GM12878 (cell line): ENCODE results near the gene ZNF83. TPM values are rescaled to one million over a fixed set of nuclear protein-coding genes. Genes with fewer than 3 reads are reported as not detected.

Source experiments
- ATAC-seq: fragments of 200-7000 bp; cut with Tn5 transposase; 3 replicates; pipeline ENCODE4 v1.9.1; 2020; ENCODE audit warnings: mild to moderate bottlenecking, moderate library complexity
- BruUV-seq: library from RNA; stranded (reverse); fragments of 400-500 nt; replicated peaks from 2 replicates; lab custom pipeline; 2021; lab: Mats Ljungman, UMichigan
- CTCF ChIA-PET: fragments of 300-600 bp; sonication (Branson Sonifier 250); formaldehyde crosslinking; extraction: SDS; loops from one replicate; lab custom pipeline; 2021; ENCODE audit warnings: inconsistent platforms; lab: Yijun Ruan, JAX
- POLR2A ChIA-PET: fragments of 350-600 bp; formaldehyde crosslinking; extraction: SDS; loops from one replicate; lab custom pipeline; 2021; ENCODE audit warnings: inconsistent platforms; lab: Charles Lee
- RAD21 ChIA-PET: fragments of 300-600 bp; sonication (Branson Sonifier 250); formaldehyde crosslinking; loops from one replicate; lab custom pipeline; 2023; ENCODE audit warnings: antibody characterized with exemption; ENCODE audit not compliant: unreplicated experiment; lab: Charles Lee
- SMC1A ChIA-PET: fragments of 300-600 bp; sonication (Branson Sonifier 250); formaldehyde crosslinking; loops from one replicate; lab custom pipeline; 2023; ENCODE audit not compliant: unreplicated experiment, uncharacterized antibody; lab: Charles Lee
- DNase-seq: peaks from one replicate; pipeline ENCODE4 v3.0.0-alpha.2; 2011; ENCODE audit warnings: low read depth, low spot score
- FAIRE-seq: peaks from 3 replicates; lab custom pipeline; 2011; peaks lifted over from hg19 to GRCh38; lab: Jason Lieb, UNC
- H2AFZ ChIP-seq: 2 replicates; pipeline ENCODE4 v1.6.0; 2011; ENCODE audit warnings: low read depth, low read length, control low read depth; ENCODE audit not compliant: control insufficient read depth
- H3K27ac ChIP-seq: 2 replicates; pipeline ENCODE4 v1.5.1; 2011; ENCODE audit warnings: control low read depth; ENCODE audit not compliant: control insufficient read depth, insufficient read depth
- H3K27me3 ChIP-seq, 2 experiments: replicated peaks in 1 of 2; 2 replicates each; pipeline versions ENCODE4 v1.6.0 to v1.6.1; 2011; ENCODE audit warnings: low read length in 1 of 2; ENCODE audit not compliant: control insufficient read depth in 2 of 2, insufficient read depth in 2 of 2
- H3K36me3 ChIP-seq, 2 experiments: 2 replicates each; pipeline ENCODE4 v1.5.1; 2011; ENCODE audit warnings: low read length in 1 of 2; ENCODE audit not compliant: control insufficient read depth in 2 of 2, insufficient read depth in 2 of 2
- H3K4me1 ChIP-seq: 2 replicates; pipeline ENCODE4 v1.6.1; 2011; ENCODE audit warnings: mild to moderate bottlenecking, low read length, moderate library complexity, mixed read lengths; ENCODE audit not compliant: control insufficient read depth, insufficient read depth
- H3K4me2 ChIP-seq: 2 replicates; pipeline ENCODE4 v1.6.0; 2011; ENCODE audit warnings: control low read depth; ENCODE audit not compliant: control insufficient read depth, insufficient read depth
- H3K4me3 ChIP-seq: fragments of 200-600 bp; sonication (generic); 2 replicates; pipeline ENCODE4 v1.5.1; 2016
- H3K79me2 ChIP-seq: 2 replicates; pipeline ENCODE4 v1.6.0; 2011; ENCODE audit warnings: low read length; ENCODE audit not compliant: control insufficient read depth, insufficient read depth
- H3K9ac ChIP-seq: 2 replicates; pipeline ENCODE4 v1.8.0; 2011; ENCODE audit warnings: low read length, control low read depth, mixed read lengths; ENCODE audit not compliant: control insufficient read depth, insufficient read depth
- H3K9me3 ChIP-seq: replicated peaks from 3 replicates; pipeline ENCODE4 v1.5.1; 2011; ENCODE audit warnings: mild to moderate bottlenecking, low read length; ENCODE audit not compliant: control insufficient read depth, insufficient read depth
- H4K20me1 ChIP-seq: 2 replicates; pipeline ENCODE4 v1.6.0; 2011; ENCODE audit not compliant: control insufficient read depth, insufficient read depth
- CREB1 ChIP-seq: IDR thresholded peaks from 2 replicates; pipeline ENCODE4 v1.6.1; 2012; ENCODE audit warnings: low read depth, mild to moderate bottlenecking, inconsistent platforms
- NBN ChIP-seq: fragments of 450-650 bp; IDR thresholded peaks from 2 replicates; pipeline ENCODE4 v1.6.1; 2016
- NRF1 ChIP-seq: conservative IDR thresholded peaks from 2 replicates; pipeline ENCODE4 v1.6.1; 2011; ENCODE audit warnings: mild to moderate bottlenecking, low read depth, low read length, improper control_type of control experiment
- POLR2A ChIP-seq: IDR thresholded peaks from 2 replicates; pipeline ENCODE4 v1.6.1; 2011; ENCODE audit warnings: low read depth, mild to moderate bottlenecking, low read length
- POLR2AphosphoS2 ChIP-seq: IDR thresholded peaks from 2 replicates; pipeline ENCODE4 v1.6.1; 2011; ENCODE audit warnings: low read depth, mild to moderate bottlenecking, low read length, improper control_type of control experiment, moderate library complexity
- POLR2AphosphoS5 ChIP-seq: IDR thresholded peaks from 2 replicates; pipeline ENCODE4 v1.6.1; 2011; ENCODE audit warnings: mild to moderate bottlenecking, low read length, inconsistent platforms
- POU2F2 ChIP-seq: IDR thresholded peaks from 3 replicates; pipeline ENCODE4 v1.6.1; 2011; ENCODE audit warnings: low read depth, mild to moderate bottlenecking, low read length, borderline replicate concordance
- RAD21 ChIP-seq: IDR thresholded peaks from 2 replicates; pipeline ENCODE4 v1.6.1; 2011; ENCODE audit warnings: mild to moderate bottlenecking, low read depth, low read length, moderate library complexity; ENCODE audit not compliant: insufficient read depth
- SIN3A ChIP-seq: IDR thresholded peaks from 2 replicates; pipeline ENCODE4 v1.6.1; 2012; ENCODE audit warnings: low read depth, low read length, improper control_type of control experiment
- SMAD5 ChIP-seq: IDR thresholded peaks from 2 replicates; pipeline ENCODE4 v1.6.1; 2016; ENCODE audit warnings: antibody characterized with exemption, low read depth
- SPI1 ChIP-seq: IDR thresholded peaks from 2 replicates; pipeline ENCODE4 v1.6.1; 2011; ENCODE audit warnings: low read depth, mild to moderate bottlenecking, low read length, moderate library complexity, borderline replicate concordance; ENCODE audit not compliant: insufficient read depth
- SRF ChIP-seq, 2 experiments: IDR thresholded peaks; 2 replicates each; pipeline ENCODE4 v1.6.1; 2011; ENCODE audit warnings: low read depth in 2 of 2, low read length in 2 of 2, mild to moderate bottlenecking in 1 of 2, moderate library complexity in 1 of 2
- STAT3 ChIP-seq: IDR thresholded peaks from 2 replicates; pipeline ENCODE4 v1.6.1; 2011; ENCODE audit warnings: low read depth, low read length, improper control_type of control experiment
- ZNF217 ChIP-seq: fragments of 450-650 bp; IDR thresholded peaks from 2 replicates; pipeline ENCODE4 v1.6.1; 2017; ENCODE audit warnings: antibody characterized with exemption, mild to moderate bottlenecking
- ZNF274 ChIP-seq: IDR thresholded peaks from one replicate; pipeline ENCODE4 v1.8.0; 2011; ENCODE audit not compliant: insufficient read length, insufficient read depth
- WGBS: methylation state at CpG from one replicate; pipeline ENCODE4 v1.1.6; 2016; ENCODE audit warnings: low lambda C conversion rate; ENCODE audit not compliant: insufficient replicate concordance, insufficient coverage; ENCODE audit errors: missing lambda C conversion rate; 5-methylcytosine and 5-hydroxymethylcytosine counted together
- in situ Hi-C: fragments of 300-500 bp; cut with MboI; formaldehyde crosslinking; loops from 9 replicates; pipeline ENCODE4 v1.14.3; 2018; ENCODE audit warnings: mixed read lengths
- intact Hi-C: fragments of 100-400 bp; cut with micrococcal nuclease; formaldehyde crosslinking; loops from one replicate; pipeline ENCODE4 v1.14.2; 2022; ENCODE audit not compliant: unreplicated experiment
- polyA plus RNA-seq, 11 experiments: library from polyadenylated mRNA; depleted of rRNA in 4 of 11; unstranded in 6 of 11; stranded (reverse) in 5 of 11; fragments of >200 nt; fragmentation: Nextera tagmentation in 4 of 11; fragmentation: Illumina TruSeq in 1 of 11; extraction: Ambion mirVana in 4 of 11; extraction: Trizol in 1 of 11; gene quantifications; 1 replicate in 1 of 11; 2 replicates in 10 of 11; pipeline versions ENCODE4 v1.2.1 to v1.2.3, GENCODE V29; 2011 to 2016; ENCODE audit warnings: inconsistent platforms in 2 of 11, missing spikeins in 2 of 11, low read depth in 1 of 11
- total RNA-seq, 4 experiments: library from RNA; depleted of rRNA in 3 of 4; stranded (reverse); fragments of >200 nt in 3 of 4; fragmentation: Illumina TruSeq in 1 of 4; extraction: Trizol in 1 of 4; gene quantifications; 2 replicates each; pipeline versions ENCODE4 v1.2.1 to v1.2.3, GENCODE V29; 2013 to 2021
- TF ChIP-seq, protein P1 (sequence below): IDR thresholded peaks from 2 replicates; pipeline ENCODE4 v1.6.1; 2011; ENCODE audit warnings: mild to moderate bottlenecking, low read depth, low read length, moderate library complexity; ENCODE audit not compliant: insufficient replicate concordance
- TF ChIP-seq, protein P2 (sequence below): IDR thresholded peaks from 2 replicates; pipeline ENCODE4 v1.6.1; 2012; ENCODE audit warnings: low read depth, low read length, improper control_type of control experiment
- TF ChIP-seq, protein P3 (sequence below): fragments of 450-650 bp; conservative IDR thresholded peaks from 2 replicates; pipeline ENCODE4 v1.6.1; 2017; ENCODE audit warnings: mild to moderate bottlenecking, moderate library complexity

ZNF83 gene
- total and polyA plus RNA-seq, 10 of the 15 experiments (the other 5 are each of a cell fraction or from before 2014, with no cell fraction given): 9.9 to 90.1 (median 18.7) TPM

DNA sequence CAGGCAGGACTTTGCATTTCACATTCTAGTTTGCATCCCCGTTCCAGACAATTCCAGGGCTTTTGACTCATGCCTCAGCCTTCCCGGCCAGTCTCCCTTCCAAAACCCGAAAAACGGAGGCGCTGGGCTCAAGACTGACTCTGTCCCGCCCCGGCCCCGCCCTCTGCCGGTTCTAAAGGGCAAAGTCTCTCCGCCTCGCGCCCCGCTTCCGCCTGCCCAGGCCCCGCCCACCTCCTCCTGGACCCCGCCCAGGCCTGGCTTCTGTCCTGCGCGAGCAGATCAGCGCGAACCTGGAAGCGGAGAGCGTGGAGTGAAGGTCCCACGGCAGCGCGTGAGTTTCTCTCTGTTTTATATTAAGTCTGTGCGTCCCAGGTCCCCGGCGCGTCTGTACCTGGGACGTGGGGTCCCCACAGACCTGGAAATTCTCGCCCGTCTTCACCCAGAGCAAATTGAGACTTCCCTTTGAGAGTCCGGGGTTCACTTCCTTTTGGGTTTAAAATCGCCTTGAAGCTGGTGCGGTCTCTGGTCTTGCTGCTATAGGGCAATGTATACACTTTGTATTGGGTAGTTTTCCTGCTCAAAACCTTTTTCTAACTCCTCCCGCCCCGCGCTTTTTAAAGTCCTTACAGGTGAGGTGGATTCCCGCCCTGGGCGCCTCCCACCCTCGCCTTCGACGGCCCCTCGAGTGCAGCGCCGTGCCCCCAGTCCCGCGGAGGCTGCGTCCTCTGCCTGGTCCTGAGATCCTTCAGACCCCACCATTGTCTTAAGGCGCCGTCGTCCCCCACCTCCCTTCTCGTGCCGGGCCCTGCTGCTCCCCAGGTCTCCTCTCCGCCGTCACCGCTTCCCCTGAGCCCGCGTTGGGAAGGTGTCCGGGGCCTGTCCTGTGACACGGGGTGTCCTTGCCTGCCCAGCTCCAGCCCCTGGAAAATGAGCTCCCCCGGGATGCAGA is 36.9 kb downstream of the ZNF83 start:
- Histone ChIP-seq H3K27ac (peak overlapping the region; percentile 16), H2AFZ (peak overlapping the region; percentile 74), H3K9ac (peak overlapping the region; percentile 66), H3K4me3 (peak overlapping the region; percentile 64), H3K4me2 (peak overlapping the region; percentile 98), H3K9me3 (peaks cover 12% of the 10 kb centered on the region), H3K36me3 (no peaks in the 10 kb centered on the region), H3K79me2 (no peaks in the 10 kb centered on the region), H3K4me1 (no peaks in the 10 kb centered on the region), H3K27me3 (no peaks in the 10 kb centered on the region), H4K20me1 (no peaks in the 10 kb centered on the region)
- ChIA-PET CTCF (interaction anchor here (0.6 to 1.6 kb wide), 7 partner anchors 32 to 461 kb away, joined by 3 to 4 read pairs (median 3); partner anchors contain the start of genes ZNF610, ZNF616 and ZNF83), POLR2A (interaction anchor here (0.7 to 1.2 kb wide), 2 partner anchors 90 to 326 kb away, joined by 4 read pairs; no protein-coding TSS in a partner anchor), SMC1A (interaction anchor here (0.6 to 1.1 kb wide), 3 partner anchors 73 to 337 kb away, joined by 3 to 5 read pairs (median 3); no protein-coding TSS in a partner anchor), RAD21 (interaction anchor here (1.9 kb wide), 1 partner anchor 91 kb away, joined by 10 read pairs; no protein-coding TSS in a partner anchor)
- WGBS: under 1% methylated on average over 39 of the region's 62 CpGs
- TSS peak; percentile 58 for BruUV-seq
- DNase-seq: peak; percentile 60
- peak; percentile 99 for ATAC-seq
- intact Hi-C loops: loop anchor here (5.0 kb wide), 1 partner anchor 91 kb away; no protein-coding TSS in a partner anchor
- in situ Hi-C loops: no loop called here
- no peak for FAIRE-seq
- TF ChIP-seq, protein P1, sequence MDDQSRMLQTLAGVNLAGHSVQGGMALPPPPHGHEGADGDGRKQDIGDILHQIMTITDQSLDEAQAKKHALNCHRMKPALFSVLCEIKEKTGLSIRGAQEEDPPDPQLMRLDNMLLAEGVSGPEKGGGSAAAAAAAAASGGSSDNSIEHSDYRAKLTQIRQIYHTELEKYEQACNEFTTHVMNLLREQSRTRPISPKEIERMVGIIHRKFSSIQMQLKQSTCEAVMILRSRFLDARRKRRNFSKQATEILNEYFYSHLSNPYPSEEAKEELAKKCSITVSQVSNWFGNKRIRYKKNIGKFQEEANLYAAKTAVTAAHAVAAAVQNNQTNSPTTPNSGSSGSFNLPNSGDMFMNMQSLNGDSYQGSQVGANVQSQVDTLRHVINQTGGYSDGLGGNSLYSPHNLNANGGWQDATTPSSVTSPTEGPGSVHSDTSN: no peak
- TF ChIP-seq SMAD5 (peak; percentile 66; the same call in 1 of the 2 replicates), SPI1 (peak; percentile 25; the same call in 1 of the 2 replicates), NRF1 (0 out of 2 replicates have a peak, but pooled peaks have one; percentile 35), POLR2AphosphoS5 (peak; percentile 76; the same call in 1 of the 2 replicates), CREB1 (no peak), POLR2AphosphoS2 (0 out of 2 replicates have a peak, but pooled peaks have one; percentile 62), STAT3 (no peak), POU2F2 (peak; percentile 64; the same call in 2 of the 3 replicates), ZNF217 (no peak), ZNF274 (no peak), SRF (IDR thresholded peaks at IDR 0.05; ENCODE audit: low read depth in 2 of 2, low read length in 2 of 2) (peak in 1 of 2 experiments; percentile 69; a peak in 2 of 4 replicates), POLR2A (peak; percentile 80), NBN (0 out of 2 replicates have a peak, but pooled peaks have one; percentile 5), SIN3A (peak; percentile 58; the same call in 1 of the 2 replicates), RAD21 (peak; percentile 27; the same call in 1 of the 2 replicates)
- TF ChIP-seq, protein P2, sequence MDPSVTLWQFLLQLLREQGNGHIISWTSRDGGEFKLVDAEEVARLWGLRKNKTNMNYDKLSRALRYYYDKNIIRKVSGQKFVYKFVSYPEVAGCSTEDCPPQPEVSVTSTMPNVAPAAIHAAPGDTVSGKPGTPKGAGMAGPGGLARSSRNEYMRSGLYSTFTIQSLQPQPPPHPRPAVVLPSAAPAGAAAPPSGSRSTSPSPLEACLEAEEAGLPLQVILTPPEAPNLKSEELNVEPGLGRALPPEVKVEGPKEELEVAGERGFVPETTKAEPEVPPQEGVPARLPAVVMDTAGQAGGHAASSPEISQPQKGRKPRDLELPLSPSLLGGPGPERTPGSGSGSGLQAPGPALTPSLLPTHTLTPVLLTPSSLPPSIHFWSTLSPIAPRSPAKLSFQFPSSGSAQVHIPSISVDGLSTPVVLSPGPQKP: 0 out of 2 replicates have a peak, but pooled peaks have one; percentile 18
- TF ChIP-seq, protein P3, sequence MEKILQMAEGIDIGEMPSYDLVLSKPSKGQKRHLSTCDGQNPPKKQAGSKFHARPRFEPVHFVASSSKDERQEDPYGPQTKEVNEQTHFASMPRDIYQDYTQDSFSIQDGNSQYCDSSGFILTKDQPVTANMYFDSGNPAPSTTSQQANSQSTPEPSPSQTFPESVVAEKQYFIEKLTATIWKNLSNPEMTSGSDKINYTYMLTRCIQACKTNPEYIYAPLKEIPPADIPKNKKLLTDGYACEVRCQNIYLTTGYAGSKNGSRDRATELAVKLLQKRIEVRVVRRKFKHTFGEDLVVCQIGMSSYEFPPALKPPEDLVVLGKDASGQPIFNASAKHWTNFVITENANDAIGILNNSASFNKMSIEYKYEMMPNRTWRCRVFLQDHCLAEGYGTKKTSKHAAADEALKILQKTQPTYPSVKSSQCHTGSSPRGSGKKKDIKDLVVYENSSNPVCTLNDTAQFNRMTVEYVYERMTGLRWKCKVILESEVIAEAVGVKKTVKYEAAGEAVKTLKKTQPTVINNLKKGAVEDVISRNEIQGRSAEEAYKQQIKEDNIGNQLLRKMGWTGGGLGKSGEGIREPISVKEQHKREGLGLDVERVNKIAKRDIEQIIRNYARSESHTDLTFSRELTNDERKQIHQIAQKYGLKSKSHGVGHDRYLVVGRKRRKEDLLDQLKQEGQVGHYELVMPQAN: 0 out of 2 replicates have a peak, but pooled peaks have one; percentile 19
